ENCODE measurements around the gene TSPAN5. TPM values are rescaled to one million over a fixed set of nuclear protein-coding genes. Genes with fewer than 3 reads are reported as not detected.

Gene TSPAN5
- total RNA-seq, 2 donors from 2014 or later, result 7.9 to 48.5 TPM

GRCh38 chr4:98627531-98628257 lies 30.7 kb downstream of the TSPAN5 start:
- Histone ChIP-seq H3K36me3 (no peaks in the 10 kb centered on the region), H3K4me1 (replicated peaks) (no peaks in the 10 kb centered on the region), H3K4me3 (no peak overlapping the region), H3K9me3 (no peaks in the 10 kb centered on the region), H3K27me3 (replicated peaks; ENCODE audit: insufficient read depth) (no peaks in the 10 kb centered on the region), H3K27ac (no peak overlapping the region)
- no peak for DNase-seq (ENCODE audit: low spot score)
- no peak for TF ChIP-seq POLR2AphosphoS5 (IDR thresholded peaks at IDR 0.05)
- no peak for TF ChIP-seq POLR2A (IDR thresholded peaks at IDR 0.05)
- TF ChIP-seq, protein P1, sequence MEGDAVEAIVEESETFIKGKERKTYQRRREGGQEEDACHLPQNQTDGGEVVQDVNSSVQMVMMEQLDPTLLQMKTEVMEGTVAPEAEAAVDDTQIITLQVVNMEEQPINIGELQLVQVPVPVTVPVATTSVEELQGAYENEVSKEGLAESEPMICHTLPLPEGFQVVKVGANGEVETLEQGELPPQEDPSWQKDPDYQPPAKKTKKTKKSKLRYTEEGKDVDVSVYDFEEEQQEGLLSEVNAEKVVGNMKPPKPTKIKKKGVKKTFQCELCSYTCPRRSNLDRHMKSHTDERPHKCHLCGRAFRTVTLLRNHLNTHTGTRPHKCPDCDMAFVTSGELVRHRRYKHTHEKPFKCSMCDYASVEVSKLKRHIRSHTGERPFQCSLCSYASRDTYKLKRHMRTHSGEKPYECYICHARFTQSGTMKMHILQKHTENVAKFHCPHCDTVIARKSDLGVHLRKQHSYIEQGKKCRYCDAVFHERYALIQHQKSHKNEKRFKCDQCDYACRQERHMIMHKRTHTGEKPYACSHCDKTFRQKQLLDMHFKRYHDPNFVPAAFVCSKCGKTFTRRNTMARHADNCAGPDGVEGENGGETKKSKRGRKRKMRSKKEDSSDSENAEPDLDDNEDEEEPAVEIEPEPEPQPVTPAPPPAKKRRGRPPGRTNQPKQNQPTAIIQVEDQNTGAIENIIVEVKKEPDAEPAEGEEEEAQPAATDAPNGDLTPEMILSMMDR (IDR thresholded peaks at IDR 0.05), result no peak
- WGBS, result 35% methylated on average over 3 of the region's 3 CpGs
- intact Hi-C loops (cut with DNase I), result no loop called here

- no peak overlapping the region for H3K27ac ChIP-seq
- no peaks in the 10 kb centered on the region for H3K4me1 ChIP-seq (replicated peaks)
- no peak overlapping the region for H3K4me3 ChIP-seq
- TF ChIP-seq, protein P1 (IDR thresholded peaks at IDR 0.05), result no peak
- TF ChIP-seq POLR2A (IDR thresholded peaks at IDR 0.05) (no peak), POLR2AphosphoS5 (IDR thresholded peaks at IDR 0.05) (no peak)
- H3K9me3 ChIP-seq, result no peaks in the 10 kb centered on the region
- DNase-seq (ENCODE audit: low spot score), result no peak
- H3K36me3 ChIP-seq, result no peaks in the 10 kb centered on the region
- H3K27me3 ChIP-seq (replicated peaks; ENCODE audit: insufficient read depth), result no peaks in the 10 kb centered on the region
- 69% methylated on average over 4 of the region's 4 CpGs for WGBS
- intact Hi-C loops (cut with DNase I), result no loop called here
Measured at GRCh38 chr4:98626350-98626749, 32.1 kb downstream of the TSPAN5 start.

GRCh38 chr4:98625920-98626319 lies 32.5 kb downstream of the TSPAN5 start:
- H3K4me3 ChIP-seq, result no peak overlapping the region
- WGBS, result 96% methylated on average over 2 of the region's 2 CpGs
- H3K4me1 ChIP-seq (replicated peaks), result no peaks in the 10 kb centered on the region
- intact Hi-C loops (cut with DNase I), result no loop called here
- no peaks in the 10 kb centered on the region for H3K36me3 ChIP-seq
- no peaks in the 10 kb centered on the region for H3K9me3 ChIP-seq
- DNase-seq (ENCODE audit: low spot score), result no peak
- H3K27ac ChIP-seq, result no peak overlapping the region
- TF ChIP-seq, protein P1 (IDR thresholded peaks at IDR 0.05), result no peak
- TF ChIP-seq POLR2A (IDR thresholded peaks at IDR 0.05) (no peak), POLR2AphosphoS5 (IDR thresholded peaks at IDR 0.05) (no peak)
- no peaks in the 10 kb centered on the region for H3K27me3 ChIP-seq (replicated peaks; ENCODE audit: insufficient read depth)

DNA sequence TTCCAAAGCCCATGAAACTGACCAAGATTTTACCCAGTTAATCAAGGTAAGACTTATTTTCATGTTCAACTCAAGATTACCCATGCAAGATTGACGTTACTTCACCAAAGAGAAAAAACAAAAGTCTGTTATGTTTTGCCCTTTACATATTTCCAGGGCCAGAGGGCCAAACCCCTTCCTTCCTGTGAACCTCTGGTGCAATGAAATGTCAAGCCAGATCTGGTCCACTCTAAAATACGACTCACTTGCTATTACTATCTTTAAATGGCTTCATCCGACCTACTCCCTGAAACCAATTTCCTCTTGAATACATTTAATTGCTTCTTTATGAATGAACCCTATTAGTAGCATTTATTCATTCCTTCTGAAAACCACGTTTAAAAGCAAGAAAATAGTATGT lies 33.0 kb downstream of the TSPAN5 start:
- no peaks in the 10 kb centered on the region for H3K27me3 ChIP-seq (replicated peaks; ENCODE audit: insufficient read depth)
- intact Hi-C loops (cut with DNase I), result no loop called here
- H3K36me3 ChIP-seq, result no peaks in the 10 kb centered on the region
- no peak overlapping the region for H3K27ac ChIP-seq
- TF ChIP-seq POLR2AphosphoS5 (IDR thresholded peaks at IDR 0.05) (no peak), POLR2A (IDR thresholded peaks at IDR 0.05) (no peak)
- TF ChIP-seq, protein P1 (IDR thresholded peaks at IDR 0.05), result no peak
- H3K4me3 ChIP-seq, result no peak overlapping the region
- H3K4me1 ChIP-seq (replicated peaks), result no peaks in the 10 kb centered on the region
- 76% methylated on average over 4 of the region's 4 CpGs for WGBS
- no peak for DNase-seq (ENCODE audit: low spot score)
- no peaks in the 10 kb centered on the region for H3K9me3 ChIP-seq

- intact Hi-C loops (cut with DNase I), result no loop called here
- Histone ChIP-seq H3K4me1 (replicated peaks) (no peaks in the 10 kb centered on the region), H3K4me3 (no peak overlapping the region), H3K27ac (no peak overlapping the region), H3K9me3 (no peaks in the 10 kb centered on the region), H3K27me3 (replicated peaks; ENCODE audit: insufficient read depth) (no peaks in the 10 kb centered on the region), H3K36me3 (no peaks in the 10 kb centered on the region)
- TF ChIP-seq POLR2A (IDR thresholded peaks at IDR 0.05) (no peak), POLR2AphosphoS5 (IDR thresholded peaks at IDR 0.05) (no peak)
- TF ChIP-seq, protein P1 (IDR thresholded peaks at IDR 0.05), result no peak
- no peak for DNase-seq (ENCODE audit: low spot score)
- WGBS, result 95% methylated on average over 4 of the region's 4 CpGs
Measured at GRCh38 chr4:98624642-98625041, 33.8 kb downstream of the TSPAN5 start.

All from prostate gland (tissue), 2 donors.